ENCODE results near the gene DBI. TPM values are rescaled to one million over a fixed set of nuclear protein-coding genes. Genes with fewer than 3 reads are reported as not detected.
A peak's percentile ranks its signal among the peaks of the same experiment; 100 is the strongest.

The DBI gene
- total RNA-seq, 4 donors from 2014 or later: 17.3 to 102 (median 55.2) TPM

- H3K9me3 ChIP-seq: no peaks in the 10 kb centered on the region
- in situ Hi-C loops (cut with MboI; ENCODE audit: low sequenced_read_pairs in 4 of 4) (no loop called here), intact Hi-C loops (cut with DNase I; ENCODE audit: low total_unique reads) (no loop called here)
- no peaks in the 10 kb centered on the region for H3K27me3 ChIP-seq
- no peak overlapping the region for H3K27ac ChIP-seq
- DNase-seq (no peak), ATAC-seq (no peak)
- TF ChIP-seq POLR2A (IDR thresholded peaks at IDR 0.05) (no peak), CTCF (IDR thresholded peaks at IDR 0.05 in 4 of 5, conservative IDR thresholded peaks at IDR 0.05 in 1 of 5) (no peak)
- peaks cover 0 to 3% of the 10 kb centered on the region in 2 donors for H3K4me1 ChIP-seq
- H3K4me3 ChIP-seq: no peak overlapping the region
- peaks cover 0 to 8% of the 10 kb centered on the region in 2 donors for H3K36me3 ChIP-seq
Measured at GRCh38 chr2:119333833-119334232, 32.9 kb upstream of the DBI start.

GRCh38 chr2:119337749-119338148 is 29.0 kb upstream of the DBI start:
- DNase-seq (no peak), ATAC-seq (no peak)
- H3K36me3 ChIP-seq: peaks cover 0 to 9% of the 10 kb centered on the region in 2 donors
- in situ Hi-C loops (cut with MboI; ENCODE audit: low sequenced_read_pairs in 4 of 4) (no loop called here), intact Hi-C loops (cut with DNase I; ENCODE audit: low total_unique reads) (no loop called here)
- peaks cover 0 to 3% of the 10 kb centered on the region in 2 donors for H3K4me1 ChIP-seq
- no peak overlapping the region for H3K4me3 ChIP-seq
- TF ChIP-seq CTCF (IDR thresholded peaks at IDR 0.05 in 4 of 5, conservative IDR thresholded peaks at IDR 0.05 in 1 of 5) (no peak), POLR2A (IDR thresholded peaks at IDR 0.05) (no peak)
- H3K9me3 ChIP-seq: no peaks in the 10 kb centered on the region
- no peaks in the 10 kb centered on the region for H3K27me3 ChIP-seq
- no peak overlapping the region for H3K27ac ChIP-seq

- H3K27ac ChIP-seq: no peak overlapping the region
- no peak overlapping the region for H3K4me3 ChIP-seq
- no peak for DNase-seq
- no peaks in the 10 kb centered on the region for H3K27me3 ChIP-seq
- no peak for ATAC-seq
- intact Hi-C loops (cut with DNase I; ENCODE audit: low total_unique reads): no loop called here
- no peaks in the 10 kb centered on the region for H3K9me3 ChIP-seq
- peaks cover 0 to 3% of the 10 kb centered on the region in 2 donors for H3K4me1 ChIP-seq
- no peak for TF ChIP-seq CTCF (IDR thresholded peaks at IDR 0.05 in 4 of 5, conservative IDR thresholded peaks at IDR 0.05 in 1 of 5)
- no peak for TF ChIP-seq POLR2A (IDR thresholded peaks at IDR 0.05)
- H3K36me3 ChIP-seq: peaks cover 0 to 9% of the 10 kb centered on the region in 2 donors
- in situ Hi-C loops (cut with MboI; ENCODE audit: low sequenced_read_pairs in 4 of 4): no loop called here
Measured at GRCh38 chr2:119338272-119338671, 28.5 kb upstream of the DBI start.

- in situ Hi-C loops (cut with MboI; ENCODE audit: low sequenced_read_pairs in 4 of 4) (no loop called here), intact Hi-C loops (cut with DNase I; ENCODE audit: low total_unique reads) (no loop called here)
- Histone ChIP-seq H3K27ac (no peak overlapping the region), H3K36me3 (peaks cover 0 to 9% of the 10 kb centered on the region in 2 donors), H3K4me3 (no peak overlapping the region), H3K4me1 (peaks cover 0 to 3% of the 10 kb centered on the region in 2 donors), H3K9me3 (no peaks in the 10 kb centered on the region), H3K27me3 (no peaks in the 10 kb centered on the region)
- no peak for ATAC-seq
- no peak for TF ChIP-seq CTCF (IDR thresholded peaks at IDR 0.05 in 4 of 5, conservative IDR thresholded peaks at IDR 0.05 in 1 of 5)
- no peak for TF ChIP-seq POLR2A (IDR thresholded peaks at IDR 0.05)
- peak; percentile 5 to 24 for DNase-seq
Measured at GRCh38 chr2:119338826-119339561, 27.8 kb upstream of the DBI start.
